Skeletal muscle satellite cell (primary cell): ENCODE results near the gene SERPINA12.
"Not testable (repeated sequence)": the region's sequence is repeated elsewhere in the genome, so short reads cannot be mapped to it uniquely, and the experiment has no call there.

ENCODE experiments used
- H3K27me3 ChIP-seq: 2 replicates; pipeline ENCODE4 v1.7.0; 2013; ENCODE audit warnings: low read length; ENCODE audit not compliant: control insufficient read depth, insufficient read depth
- H3K36me3 ChIP-seq: 2 replicates; pipeline ENCODE4 v1.7.0; 2013; ENCODE audit warnings: mild to moderate bottlenecking, control low read depth, low read length; ENCODE audit not compliant: insufficient read depth
- H3K4me1 ChIP-seq: 2 replicates; pipeline ENCODE4 v1.7.0; 2013; ENCODE audit warnings: low read length; ENCODE audit not compliant: control insufficient read depth, insufficient read depth
- H3K4me2 ChIP-seq: 2 replicates; pipeline ENCODE4 v1.7.0; 2013; ENCODE audit warnings: mild to moderate bottlenecking, low read length
- H3K4me3 ChIP-seq: 2 replicates; pipeline ENCODE4 v1.7.0; 2013; ENCODE audit warnings: low read length
- H3K9ac ChIP-seq: 2 replicates; pipeline ENCODE4 v1.7.0; 2013; ENCODE audit warnings: mild to moderate bottlenecking, low read depth, low read length, moderate library complexity
- H3K9me3 ChIP-seq: replicated peaks from 2 replicates; pipeline ENCODE4 v1.7.0; 2013; ENCODE audit warnings: mild to moderate bottlenecking, control low read depth, low read length

Gene SERPINA12

DNA sequence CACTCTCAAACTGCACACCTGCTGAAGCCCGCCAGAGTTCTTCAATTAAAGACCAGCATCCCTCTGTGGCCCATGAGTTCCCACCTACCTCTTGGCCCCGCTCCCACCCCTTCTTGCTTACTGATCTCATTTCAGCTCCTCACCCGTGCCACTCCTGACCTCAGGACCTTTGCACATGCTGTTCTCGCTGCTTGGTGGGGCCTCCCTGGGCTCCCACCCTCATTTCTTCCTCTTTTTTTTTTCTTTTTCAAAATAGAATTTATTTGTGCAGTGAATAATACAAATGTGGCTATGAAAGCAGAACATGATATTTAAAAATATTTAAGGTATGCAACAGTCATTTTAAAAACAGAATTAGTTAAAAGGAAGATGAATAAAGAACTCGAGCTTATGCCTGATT lies 24.8 kb downstream of the SERPINA12 start:
- Histone ChIP-seq H3K9ac (peak overlapping the region; percentile 70), H3K4me3 (peak overlapping the region; percentile 25), H3K4me1 (peaks cover 63% of the 10 kb centered on the region), H3K4me2 (peak overlapping the region; percentile 63), H3K36me3 (no peaks in the 10 kb centered on the region), H3K27me3 (no peaks in the 10 kb centered on the region), H3K9me3 (no peaks in the 10 kb centered on the region)

DNA sequence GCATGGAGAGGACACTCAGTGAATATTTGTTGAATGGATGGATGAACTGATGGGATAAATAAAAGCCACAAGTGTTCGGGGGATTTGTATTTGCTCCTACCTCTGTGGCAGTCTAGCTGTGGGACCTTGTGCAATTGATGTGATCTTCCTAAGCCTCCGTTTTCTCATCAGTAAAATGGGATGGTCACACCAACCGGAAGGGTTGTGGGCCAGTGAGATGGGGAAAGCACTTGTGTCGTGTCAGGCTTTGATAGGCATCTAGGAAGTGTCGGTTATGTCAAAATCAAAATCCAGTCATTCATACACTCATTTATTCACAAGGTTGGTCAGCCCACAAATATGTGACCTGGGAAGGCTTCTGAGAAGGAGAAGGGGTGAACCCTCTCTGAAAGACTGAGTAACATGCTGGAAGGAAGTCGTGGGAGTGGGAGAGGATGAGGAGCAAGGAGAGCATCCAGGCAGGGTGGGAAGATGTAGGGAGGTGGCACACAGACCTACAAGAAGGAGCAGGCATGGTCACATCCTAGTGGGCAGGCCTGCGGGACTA lies 25.5 kb downstream of the SERPINA12 start:
- Histone ChIP-seq H3K4me2 (peak overlapping the region; percentile 63), H3K4me1 (peaks cover 63% of the 10 kb centered on the region), H3K4me3 (peak overlapping the region; percentile 25), H3K9me3 (peaks cover 4% of the 10 kb centered on the region), H3K27me3 (no peaks in the 10 kb centered on the region), H3K36me3 (no peaks in the 10 kb centered on the region), H3K9ac (peak overlapping the region; percentile 70)

DNA sequence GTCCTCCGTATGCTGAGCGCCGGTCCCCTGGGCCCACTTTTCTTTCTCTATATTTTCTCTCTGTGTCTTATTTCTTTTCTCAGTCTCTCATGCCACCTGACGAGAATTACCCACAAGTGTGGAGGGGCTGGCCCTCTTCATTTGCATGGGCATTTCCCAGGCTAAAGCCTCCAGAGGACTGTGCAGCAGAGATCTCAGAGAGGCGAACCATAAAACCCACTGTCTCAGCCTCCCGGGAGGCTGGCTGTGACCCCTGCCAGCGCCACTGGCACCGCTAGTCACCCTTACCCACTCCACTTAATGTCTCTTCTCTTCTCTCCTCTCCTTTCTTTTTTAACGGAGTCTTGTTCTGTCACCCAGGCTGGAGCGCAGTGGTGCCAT lies 26.2 kb downstream of the SERPINA12 start:
- no peak overlapping the region for H3K4me3 ChIP-seq
- H3K27me3 ChIP-seq = no peaks in the 10 kb centered on the region
- H3K9ac ChIP-seq = no peak overlapping the region
- H3K36me3 ChIP-seq = no peaks in the 10 kb centered on the region
- H3K4me2 ChIP-seq = no peak overlapping the region
- peaks cover 7% of the 10 kb centered on the region for H3K9me3 ChIP-seq
- H3K4me1 ChIP-seq = peaks cover 63% of the 10 kb centered on the region

DNA sequence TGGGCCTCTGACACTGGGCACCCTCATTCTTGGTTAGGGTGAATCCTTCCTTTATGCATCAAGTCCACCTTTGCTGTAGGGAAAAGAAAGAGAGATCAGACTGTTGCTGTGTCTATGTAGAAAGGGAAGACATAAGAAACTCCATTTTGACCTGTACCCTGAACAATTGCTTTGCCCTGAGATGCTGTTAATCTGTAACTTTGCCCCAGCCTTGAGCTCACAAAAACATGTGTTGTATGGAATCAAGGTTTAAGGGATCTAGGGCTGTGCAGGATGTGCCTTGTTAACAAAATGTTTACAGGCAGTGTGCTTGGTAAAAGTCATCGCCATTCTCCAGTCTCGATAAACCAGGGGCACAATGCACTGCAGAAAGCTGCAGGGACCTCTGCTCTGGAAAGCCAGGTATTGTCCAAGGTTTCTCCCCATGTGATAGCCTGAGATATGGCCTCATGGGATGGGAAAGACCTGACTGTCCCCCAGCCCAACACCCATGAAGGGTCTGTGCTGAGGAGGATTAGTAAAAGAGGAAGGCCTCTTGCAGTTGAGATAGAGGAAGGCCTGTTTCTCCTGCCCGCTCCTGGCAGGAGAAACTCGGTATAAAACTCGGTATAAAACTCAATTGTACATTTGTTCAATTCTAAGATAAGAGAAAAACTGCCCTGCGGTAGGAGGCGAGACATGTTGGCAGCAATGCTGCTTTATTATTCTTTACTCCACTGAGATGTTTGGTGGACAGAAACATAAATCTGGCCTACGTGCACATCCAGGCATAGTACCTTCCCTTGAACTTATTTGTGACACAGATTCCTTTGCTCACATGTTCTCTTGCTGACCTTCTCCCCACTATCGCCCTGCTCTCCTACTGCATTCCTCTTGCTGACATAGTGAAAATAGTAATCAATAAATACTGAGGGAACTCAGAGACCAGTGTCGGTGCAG lies 26.9 kb downstream of the SERPINA12 start:
- not testable (repeated sequence) for H3K9me3 ChIP-seq, H3K4me3 ChIP-seq, H3K36me3 ChIP-seq, H3K27me3 ChIP-seq
- Histone ChIP-seq H3K9ac (peak overlapping the region; percentile 13), H3K4me2 (peak overlapping the region; percentile 65), H3K4me1 (peaks cover 63% of the 10 kb centered on the region)

GRCh38 chr14:94481468-94482131 lies 27.7 kb downstream of the SERPINA12 start:
- Histone ChIP-seq H3K4me3 (peak overlapping the region; percentile 27), H3K36me3 (no peaks in the 10 kb centered on the region), H3K9ac (peak overlapping the region; percentile 64), H3K9me3 (peaks cover 7% of the 10 kb centered on the region), H3K27me3 (no peaks in the 10 kb centered on the region), H3K4me2 (peak overlapping the region; percentile 65), H3K4me1 (peaks cover 57% of the 10 kb centered on the region)

GRCh38 chr14:94480809-94481208 lies 28.5 kb downstream of the SERPINA12 start:
- no peaks in the 10 kb centered on the region for H3K36me3 ChIP-seq
- H3K4me3 ChIP-seq = peak overlapping the region; percentile 27
- peaks cover 7% of the 10 kb centered on the region for H3K9me3 ChIP-seq
- H3K9ac ChIP-seq = peak overlapping the region; percentile 64
- H3K4me1 ChIP-seq = peaks cover 52% of the 10 kb centered on the region
- H3K4me2 ChIP-seq = peak overlapping the region; percentile 65
- no peaks in the 10 kb centered on the region for H3K27me3 ChIP-seq

GRCh38 chr14:94478420-94478819 lies 30.8 kb downstream of the SERPINA12 start:
- no peak overlapping the region for H3K9ac ChIP-seq
- no peaks in the 10 kb centered on the region for H3K27me3 ChIP-seq
- peaks cover 51% of the 10 kb centered on the region for H3K4me1 ChIP-seq
- H3K36me3 ChIP-seq = no peaks in the 10 kb centered on the region
- no peak overlapping the region for H3K4me2 ChIP-seq
- H3K4me3 ChIP-seq = no peak overlapping the region
- peaks cover 7% of the 10 kb centered on the region for H3K9me3 ChIP-seq

- H3K36me3 ChIP-seq = no peaks in the 10 kb centered on the region
- H3K4me3 ChIP-seq = no peak within 1 kb of the TSS
- no peaks in the 10 kb centered on the region for H3K27me3 ChIP-seq
- H3K9ac ChIP-seq = peak within 1 kb of the TSS; percentile 5
- no peak within 1 kb of the TSS for H3K4me2 ChIP-seq
- H3K4me1 ChIP-seq = peaks cover 34% of the 10 kb centered on the region
- H3K9me3 ChIP-seq = peaks cover 7% of the 10 kb centered on the region
Measured at GRCh38 chr14:94476023-94476422, 33.2 kb downstream of the SERPINA12 start, which contains the start of gene SERPINA9. TSS of gene SERPINA9 (minus strand) at chr14:94476197. CDS start at chr14:94469840, 6,357 bp downstream.

DNA sequence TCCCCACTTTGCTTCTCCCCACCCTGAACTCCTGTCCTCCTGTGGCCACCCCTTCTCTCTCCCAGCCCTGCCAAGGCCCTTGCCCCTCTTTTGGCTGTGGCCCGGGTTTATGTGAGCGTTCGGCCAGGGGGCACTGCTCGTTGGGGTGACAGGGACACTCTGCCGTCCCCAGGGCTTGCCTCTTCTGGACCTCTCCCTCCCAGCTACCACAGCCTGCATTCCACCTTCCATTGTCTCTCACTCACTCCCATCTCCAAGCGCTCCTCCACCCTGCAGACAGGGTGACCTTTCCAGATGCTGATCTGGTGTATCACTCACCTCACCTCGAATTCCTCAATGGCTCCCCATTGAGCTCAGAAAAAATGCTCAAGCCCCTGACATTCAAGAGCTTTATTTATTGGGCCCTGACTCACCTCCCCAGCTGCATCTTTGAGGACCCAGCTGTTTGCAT lies 34.7 kb downstream of the SERPINA12 start:
- Histone ChIP-seq H3K4me3 (no peak overlapping the region), H3K27me3 (no peaks in the 10 kb centered on the region), H3K4me1 (peaks cover 24% of the 10 kb centered on the region), H3K9ac (peak overlapping the region; percentile 7), H3K4me2 (no peak overlapping the region), H3K9me3 (peaks cover 7% of the 10 kb centered on the region), H3K36me3 (no peaks in the 10 kb centered on the region)

DNA sequence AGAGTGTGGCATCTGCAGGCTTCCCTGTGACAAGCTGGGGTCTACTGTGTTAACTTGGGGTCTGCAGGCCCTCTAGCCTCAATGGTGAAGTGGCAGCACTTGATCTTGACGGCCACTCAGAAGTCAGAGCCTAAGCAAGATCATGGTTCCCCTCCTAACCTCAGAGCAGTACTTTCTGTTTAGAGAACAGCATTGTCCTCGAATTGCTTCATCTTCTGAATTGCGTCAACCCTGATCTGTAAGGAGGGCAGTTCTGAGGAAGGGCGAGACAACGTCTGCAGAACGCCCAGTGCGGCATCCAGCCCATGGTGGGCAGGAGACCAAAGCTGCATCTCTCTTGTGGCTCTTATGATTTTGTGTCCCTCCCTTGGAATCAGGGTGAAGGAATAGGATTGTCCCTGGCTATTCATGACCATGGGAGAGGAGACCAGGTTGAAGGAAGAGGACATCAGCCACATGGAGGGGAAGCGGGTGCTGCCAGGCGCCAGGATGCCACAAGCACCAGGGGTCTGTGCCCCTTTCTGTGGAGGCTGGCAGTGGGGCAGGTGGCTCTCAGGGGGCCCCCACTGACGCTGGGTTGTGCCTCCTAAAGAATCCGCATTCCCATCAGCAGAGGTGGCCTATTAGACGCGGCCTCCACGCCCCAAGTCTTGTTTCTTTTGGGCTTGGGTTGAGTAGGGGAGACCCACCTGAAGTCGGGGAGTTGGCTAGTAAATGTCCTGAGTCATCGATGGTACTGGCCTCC lies 35.4 kb downstream of the SERPINA12 start:
- Histone ChIP-seq H3K9me3 (peaks cover 3% of the 10 kb centered on the region), H3K4me3 (no peak overlapping the region), H3K4me2 (no peak overlapping the region), H3K27me3 (no peaks in the 10 kb centered on the region), H3K9ac (peak overlapping the region; percentile 7), H3K36me3 (no peaks in the 10 kb centered on the region), H3K4me1 (peaks cover 24% of the 10 kb centered on the region)

GRCh38 chr14:94472842-94473241 lies 36.4 kb downstream of the SERPINA12 start:
- H3K4me1 ChIP-seq = peaks cover 24% of the 10 kb centered on the region
- no peak overlapping the region for H3K4me3 ChIP-seq
- H3K9me3 ChIP-seq = no peaks in the 10 kb centered on the region
- no peaks in the 10 kb centered on the region for H3K27me3 ChIP-seq
- no peaks in the 10 kb centered on the region for H3K36me3 ChIP-seq
- H3K4me2 ChIP-seq = no peak overlapping the region
- no peak overlapping the region for H3K9ac ChIP-seq
